ENCODE results near the gene MYL12B.

DNA sequence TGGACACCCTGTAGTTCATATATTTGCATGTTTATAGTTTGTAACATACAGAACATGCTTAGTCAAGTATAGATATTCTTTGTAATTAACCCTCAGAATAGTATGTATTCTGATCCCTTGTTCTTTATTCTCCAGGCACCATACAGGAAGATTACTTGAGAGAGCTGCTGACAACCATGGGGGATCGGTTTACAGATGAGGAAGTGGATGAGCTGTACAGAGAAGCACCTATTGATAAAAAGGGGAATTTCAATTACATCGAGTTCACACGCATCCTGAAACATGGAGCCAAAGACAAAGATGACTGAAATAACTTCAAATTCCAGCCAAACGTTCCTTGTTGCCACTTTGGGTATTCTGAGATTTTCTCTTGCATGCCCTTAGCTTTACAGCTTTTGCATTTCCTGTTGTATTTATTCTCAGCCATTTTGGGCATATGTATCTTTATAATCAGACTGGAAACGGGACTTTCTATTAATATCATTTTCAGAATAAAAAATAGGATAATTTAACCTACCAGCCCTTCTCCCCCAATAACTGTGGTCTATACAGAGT lies 6.2 kb upstream of the MYL12B start:
- TF ChIP-seq, protein P1, sequence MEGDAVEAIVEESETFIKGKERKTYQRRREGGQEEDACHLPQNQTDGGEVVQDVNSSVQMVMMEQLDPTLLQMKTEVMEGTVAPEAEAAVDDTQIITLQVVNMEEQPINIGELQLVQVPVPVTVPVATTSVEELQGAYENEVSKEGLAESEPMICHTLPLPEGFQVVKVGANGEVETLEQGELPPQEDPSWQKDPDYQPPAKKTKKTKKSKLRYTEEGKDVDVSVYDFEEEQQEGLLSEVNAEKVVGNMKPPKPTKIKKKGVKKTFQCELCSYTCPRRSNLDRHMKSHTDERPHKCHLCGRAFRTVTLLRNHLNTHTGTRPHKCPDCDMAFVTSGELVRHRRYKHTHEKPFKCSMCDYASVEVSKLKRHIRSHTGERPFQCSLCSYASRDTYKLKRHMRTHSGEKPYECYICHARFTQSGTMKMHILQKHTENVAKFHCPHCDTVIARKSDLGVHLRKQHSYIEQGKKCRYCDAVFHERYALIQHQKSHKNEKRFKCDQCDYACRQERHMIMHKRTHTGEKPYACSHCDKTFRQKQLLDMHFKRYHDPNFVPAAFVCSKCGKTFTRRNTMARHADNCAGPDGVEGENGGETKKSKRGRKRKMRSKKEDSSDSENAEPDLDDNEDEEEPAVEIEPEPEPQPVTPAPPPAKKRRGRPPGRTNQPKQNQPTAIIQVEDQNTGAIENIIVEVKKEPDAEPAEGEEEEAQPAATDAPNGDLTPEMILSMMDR (tag by site-specific recombination; IDR thresholded peaks at IDR 0.05): no peak
- TF ChIP-seq, protein P2, sequence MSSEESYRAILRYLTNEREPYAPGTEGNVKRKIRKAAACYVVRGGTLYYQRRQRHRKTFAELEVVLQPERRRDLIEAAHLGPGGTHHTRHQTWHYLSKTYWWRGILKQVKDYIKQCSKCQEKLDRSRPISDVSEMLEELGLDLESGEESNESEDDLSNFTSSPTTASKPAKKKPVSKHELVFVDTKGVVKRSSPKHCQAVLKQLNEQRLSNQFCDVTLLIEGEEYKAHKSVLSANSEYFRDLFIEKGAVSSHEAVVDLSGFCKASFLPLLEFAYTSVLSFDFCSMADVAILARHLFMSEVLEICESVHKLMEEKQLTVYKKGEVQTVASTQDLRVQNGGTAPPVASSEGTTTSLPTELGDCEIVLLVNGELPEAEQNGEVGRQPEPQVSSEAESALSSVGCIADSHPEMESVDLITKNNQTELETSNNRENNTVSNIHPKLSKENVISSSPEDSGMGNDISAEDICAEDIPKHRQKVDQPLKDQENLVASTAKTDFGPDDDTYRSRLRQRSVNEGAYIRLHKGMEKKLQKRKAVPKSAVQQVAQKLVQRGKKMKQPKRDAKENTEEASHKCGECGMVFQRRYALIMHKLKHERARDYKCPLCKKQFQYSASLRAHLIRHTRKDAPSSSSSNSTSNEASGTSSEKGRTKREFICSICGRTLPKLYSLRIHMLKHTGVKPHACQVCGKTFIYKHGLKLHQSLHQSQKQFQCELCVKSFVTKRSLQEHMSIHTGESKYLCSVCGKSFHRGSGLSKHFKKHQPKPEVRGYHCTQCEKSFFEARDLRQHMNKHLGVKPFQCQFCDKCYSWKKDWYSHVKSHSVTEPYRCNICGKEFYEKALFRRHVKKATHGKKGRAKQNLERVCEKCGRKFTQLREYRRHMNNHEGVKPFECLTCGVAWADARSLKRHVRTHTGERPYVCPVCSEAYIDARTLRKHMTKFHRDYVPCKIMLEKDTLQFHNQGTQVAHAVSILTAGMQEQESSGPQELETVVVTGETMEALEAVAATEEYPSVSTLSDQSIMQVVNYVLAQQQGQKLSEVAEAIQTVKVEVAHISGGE (tag by site-specific recombination; conservative IDR thresholded peaks at IDR 0.05; ENCODE audit: low read depth): no peak
- TF ChIP-seq PRDM1 (tag by site-specific recombination; IDR thresholded peaks at IDR 0.05) (no peak), ZNF274 (IDR thresholded peaks at IDR 0.05; ENCODE audit: low read length) (no peak), ZNF274 (tag by site-specific recombination; IDR thresholded peaks at IDR 0.05; ENCODE audit: borderline replicate concordance) (no peak), ZNF335 (tag by site-specific recombination; conservative IDR thresholded peaks at IDR 0.05) (no peak), HOXC10 (CRISPR knock-in tag; IDR thresholded peaks at IDR 0.05) (no peak), ZNF10 (tag by site-specific recombination; IDR thresholded peaks at IDR 0.05) (no peak), KLF16 (tag by site-specific recombination; IDR thresholded peaks at IDR 0.05) (no peak), KLF1 (tag by site-specific recombination; IDR thresholded peaks at IDR 0.05) (no peak), YY1 (tag by site-specific recombination; IDR thresholded peaks at IDR 0.05) (no peak)
- TF ChIP-seq, protein P3, sequence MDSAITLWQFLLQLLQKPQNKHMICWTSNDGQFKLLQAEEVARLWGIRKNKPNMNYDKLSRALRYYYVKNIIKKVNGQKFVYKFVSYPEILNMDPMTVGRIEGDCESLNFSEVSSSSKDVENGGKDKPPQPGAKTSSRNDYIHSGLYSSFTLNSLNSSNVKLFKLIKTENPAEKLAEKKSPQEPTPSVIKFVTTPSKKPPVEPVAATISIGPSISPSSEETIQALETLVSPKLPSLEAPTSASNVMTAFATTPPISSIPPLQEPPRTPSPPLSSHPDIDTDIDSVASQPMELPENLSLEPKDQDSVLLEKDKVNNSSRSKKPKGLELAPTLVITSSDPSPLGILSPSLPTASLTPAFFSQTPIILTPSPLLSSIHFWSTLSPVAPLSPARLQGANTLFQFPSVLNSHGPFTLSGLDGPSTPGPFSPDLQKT (IDR thresholded peaks at IDR 0.05; ENCODE audit: borderline replicate concordance, low read depth, low read length): no peak

Measured in HEK293 (cell line).